ENCODE results near the gene RNF208.

DNA sequence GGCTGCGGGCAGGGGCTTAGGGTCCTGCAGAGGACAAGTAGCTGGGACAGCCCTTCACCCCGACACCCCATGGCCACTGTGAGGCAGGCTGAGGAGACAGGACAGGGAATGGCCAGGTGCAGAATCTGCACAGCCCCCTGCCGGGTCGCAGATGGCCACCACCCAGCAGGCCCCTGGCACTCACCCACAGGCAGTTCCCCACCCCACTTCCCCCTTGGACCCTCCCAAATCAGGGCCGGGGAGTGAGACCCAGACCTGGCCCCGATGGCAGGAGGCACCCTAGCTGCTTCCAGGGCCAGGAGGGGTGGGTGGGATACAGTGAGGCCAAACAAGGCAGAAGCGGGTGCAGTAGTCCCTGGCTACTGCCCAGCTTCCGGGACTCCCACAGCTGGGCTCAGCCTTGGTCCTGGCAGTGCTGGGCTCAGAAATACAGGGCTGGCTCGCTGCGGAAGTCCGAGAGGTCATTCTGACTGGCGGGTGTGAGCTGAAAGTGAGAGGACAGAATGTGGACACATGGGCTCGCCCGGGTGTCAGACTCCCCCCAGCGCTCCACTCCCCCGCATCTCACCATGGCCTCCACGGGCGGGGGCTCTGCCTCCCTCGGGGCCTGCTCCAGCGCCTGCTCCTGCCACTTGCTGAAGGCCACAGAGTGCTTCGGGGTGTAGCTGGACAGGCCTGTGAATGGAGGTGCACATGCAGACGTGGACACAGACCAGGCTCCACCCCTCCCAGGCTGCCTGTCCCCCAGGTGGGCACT, 30.2 kb downstream of the RNF208 start:
- TF ChIP-seq, protein P1, sequence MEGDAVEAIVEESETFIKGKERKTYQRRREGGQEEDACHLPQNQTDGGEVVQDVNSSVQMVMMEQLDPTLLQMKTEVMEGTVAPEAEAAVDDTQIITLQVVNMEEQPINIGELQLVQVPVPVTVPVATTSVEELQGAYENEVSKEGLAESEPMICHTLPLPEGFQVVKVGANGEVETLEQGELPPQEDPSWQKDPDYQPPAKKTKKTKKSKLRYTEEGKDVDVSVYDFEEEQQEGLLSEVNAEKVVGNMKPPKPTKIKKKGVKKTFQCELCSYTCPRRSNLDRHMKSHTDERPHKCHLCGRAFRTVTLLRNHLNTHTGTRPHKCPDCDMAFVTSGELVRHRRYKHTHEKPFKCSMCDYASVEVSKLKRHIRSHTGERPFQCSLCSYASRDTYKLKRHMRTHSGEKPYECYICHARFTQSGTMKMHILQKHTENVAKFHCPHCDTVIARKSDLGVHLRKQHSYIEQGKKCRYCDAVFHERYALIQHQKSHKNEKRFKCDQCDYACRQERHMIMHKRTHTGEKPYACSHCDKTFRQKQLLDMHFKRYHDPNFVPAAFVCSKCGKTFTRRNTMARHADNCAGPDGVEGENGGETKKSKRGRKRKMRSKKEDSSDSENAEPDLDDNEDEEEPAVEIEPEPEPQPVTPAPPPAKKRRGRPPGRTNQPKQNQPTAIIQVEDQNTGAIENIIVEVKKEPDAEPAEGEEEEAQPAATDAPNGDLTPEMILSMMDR (conservative IDR thresholded peaks at IDR 0.05; ENCODE audit: low read depth in 2 of 2): no peak
- TF ChIP-seq EZH2phosphoT487 (IDR thresholded peaks at IDR 0.05; ENCODE audit: unreplicated experiment) (no peak), EZH2 (IDR thresholded peaks at IDR 0.05; ENCODE audit: low read depth, unreplicated experiment) (no peak), POLR2AphosphoS5 (IDR thresholded peaks at IDR 0.05; ENCODE audit: low read depth) (no peak), ZNF331 (CRISPR knock-in tag; IDR thresholded peaks at IDR 0.05; ENCODE audit: low read depth) (no peak), NANOG (IDR thresholded peaks at IDR 0.05; ENCODE audit: borderline replicate concordance) (no peak), CREB1 (CRISPR knock-in tag; IDR thresholded peaks at IDR 0.05; ENCODE audit: low read depth) (no peak), JUNB (IDR thresholded peaks at IDR 0.05; ENCODE audit: unreplicated experiment) (no peak)
- TF ChIP-seq, protein P2, sequence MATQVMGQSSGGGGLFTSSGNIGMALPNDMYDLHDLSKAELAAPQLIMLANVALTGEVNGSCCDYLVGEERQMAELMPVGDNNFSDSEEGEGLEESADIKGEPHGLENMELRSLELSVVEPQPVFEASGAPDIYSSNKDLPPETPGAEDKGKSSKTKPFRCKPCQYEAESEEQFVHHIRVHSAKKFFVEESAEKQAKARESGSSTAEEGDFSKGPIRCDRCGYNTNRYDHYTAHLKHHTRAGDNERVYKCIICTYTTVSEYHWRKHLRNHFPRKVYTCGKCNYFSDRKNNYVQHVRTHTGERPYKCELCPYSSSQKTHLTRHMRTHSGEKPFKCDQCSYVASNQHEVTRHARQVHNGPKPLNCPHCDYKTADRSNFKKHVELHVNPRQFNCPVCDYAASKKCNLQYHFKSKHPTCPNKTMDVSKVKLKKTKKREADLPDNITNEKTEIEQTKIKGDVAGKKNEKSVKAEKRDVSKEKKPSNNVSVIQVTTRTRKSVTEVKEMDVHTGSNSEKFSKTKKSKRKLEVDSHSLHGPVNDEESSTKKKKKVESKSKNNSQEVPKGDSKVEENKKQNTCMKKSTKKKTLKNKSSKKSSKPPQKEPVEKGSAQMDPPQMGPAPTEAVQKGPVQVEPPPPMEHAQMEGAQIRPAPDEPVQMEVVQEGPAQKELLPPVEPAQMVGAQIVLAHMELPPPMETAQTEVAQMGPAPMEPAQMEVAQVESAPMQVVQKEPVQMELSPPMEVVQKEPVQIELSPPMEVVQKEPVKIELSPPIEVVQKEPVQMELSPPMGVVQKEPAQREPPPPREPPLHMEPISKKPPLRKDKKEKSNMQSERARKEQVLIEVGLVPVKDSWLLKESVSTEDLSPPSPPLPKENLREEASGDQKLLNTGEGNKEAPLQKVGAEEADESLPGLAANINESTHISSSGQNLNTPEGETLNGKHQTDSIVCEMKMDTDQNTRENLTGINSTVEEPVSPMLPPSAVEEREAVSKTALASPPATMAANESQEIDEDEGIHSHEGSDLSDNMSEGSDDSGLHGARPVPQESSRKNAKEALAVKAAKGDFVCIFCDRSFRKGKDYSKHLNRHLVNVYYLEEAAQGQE (IDR thresholded peaks at IDR 0.05; ENCODE audit: unreplicated experiment): no peak

Measured in GM23338 (cell line).